ENCODE measurements around the gene NT5C1A.

- TF ChIP-seq CTCF (IDR thresholded peaks at IDR 0.05; ENCODE audit: poor library complexity) (no peak), EZH2 (IDR thresholded peaks at IDR 0.05; ENCODE audit: borderline replicate concordance) (no peak)
These were observed 5.1 kb downstream of the NT5C1A start for GRCh38 chr1:39666772-39667171.

All from hepatocyte (in vitro differentiated cells).